GM10266 (cell line): Measurements from ENCODE around the gene REM2.

Experiments used
- DNase-seq: peaks from one replicate; pipeline ENCODE4 v3.0.0; 2012; ENCODE audit errors: extremely low spot score
- CTCF ChIP-seq: IDR thresholded peaks from 2 replicates; pipeline ENCODE4 v1.5.1; 2012; ENCODE audit warnings: mild to moderate bottlenecking, low read depth; ENCODE audit not compliant: control insufficient read depth, insufficient read depth; ENCODE audit errors: missing control alignments

Gene REM2

GRCh38 chr14:22845103-22845394 is 38.0 kb upstream of the REM2 start:
- TF ChIP-seq CTCF = no peak
- DNase-seq = no peak

GRCh38 chr14:22845821-22846625 is 37.0 kb upstream of the REM2 start:
- no peak for TF ChIP-seq CTCF
- DNase-seq = peak; percentile 13

GRCh38 chr14:22846811-22847307 is 36.2 kb upstream of the REM2 start:
- no peak for TF ChIP-seq CTCF
- DNase-seq = peak; percentile 16

GRCh38 chr14:22847661-22848341 is 35.2 kb upstream of the REM2 start:
- peak; percentile 34 for DNase-seq
- peak; percentile 7 for TF ChIP-seq CTCF

- no peak for TF ChIP-seq CTCF
Observed at GRCh38 chr14:22848351-22849164, 34.5 kb upstream of the REM2 start.

GRCh38 chr14:22849212-22849819 is 33.7 kb upstream of the REM2 start:
- no peak for DNase-seq
- TF ChIP-seq CTCF = no peak

More at GRCh38 chr14:22848351-22849164, 34.5 kb upstream of the REM2 start:
- DNase-seq = peak; percentile 35
